Neural cell (in vitro differentiated cells): ENCODE results near the gene CA6. TPM values are rescaled to one million over a fixed set of nuclear protein-coding genes. Genes with fewer than 3 reads are reported as not detected.

Experiments used
- H2AFZ ChIP-seq: fragments of 200-600, 300-800 bp; sonication (generic), shearing (Covaris generic); 2 replicates; pipeline ENCODE4 v1.6.0; 2014; ENCODE audit warnings: low read depth, mild to moderate bottlenecking, antibody characterized with exemption, low read length, moderate library complexity
- H3F3A ChIP-seq: fragments of 200-600 bp; shearing (Covaris generic); 2 replicates; pipeline ENCODE4 v1.6.1; 2016; ENCODE audit warnings: mild to moderate bottlenecking, moderate library complexity, mixed read lengths, antibody characterized with exemption, low read length; ENCODE audit not compliant: insufficient read depth, poor library complexity, severe bottlenecking
- H3K27ac ChIP-seq: fragments of 200-600, 300-800 bp; sonication (generic), shearing (Covaris generic); 2 replicates; pipeline ENCODE4 v1.5.1; 2014; ENCODE audit warnings: mild to moderate bottlenecking, low read length, moderate library complexity
- H3K27me3 ChIP-seq: fragments of 300-800, 200-600 bp; sonication (generic), shearing (Covaris generic); 2 replicates; pipeline ENCODE4 v1.6.0; 2014; ENCODE audit warnings: mild to moderate bottlenecking, low read depth, low read length, moderate library complexity; ENCODE audit not compliant: insufficient read depth
- H3K36me3 ChIP-seq: fragments of 300-800, 200-600 bp; sonication (generic), shearing (Covaris generic); 2 replicates; pipeline ENCODE4 v1.5.1; 2014; ENCODE audit warnings: mild to moderate bottlenecking, antibody characterized with exemption, low read length, moderate library complexity; ENCODE audit not compliant: insufficient read depth
- H3K4me2 ChIP-seq: fragments of 300-800, 200-600 bp; sonication (generic), shearing (Covaris generic); 2 replicates; pipeline ENCODE4 v1.6.0; 2014; ENCODE audit warnings: mild to moderate bottlenecking, low read length
- H3K4me3 ChIP-seq: fragments of 300-800, 200-600 bp; sonication (generic), shearing (Covaris generic); 2 replicates; pipeline ENCODE4 v1.5.1; 2014; ENCODE audit warnings: mild to moderate bottlenecking, low read length, moderate library complexity
- H3K79me2 ChIP-seq: fragments of 200-600 bp; shearing (Covaris generic); replicated peaks from 2 replicates; pipeline ENCODE4 v1.6.0; 2014; ENCODE audit warnings: mild to moderate bottlenecking, low read length, moderate library complexity; ENCODE audit not compliant: insufficient read depth
- H3K9ac ChIP-seq: fragments of 300-800, 200-600 bp; sonication (generic), shearing (Covaris generic); 2 replicates; pipeline ENCODE4 v1.6.1; 2016; ENCODE audit warnings: mild to moderate bottlenecking, low read length, mixed read lengths
- H3K9me2 ChIP-seq: fragments of 200-600 bp; shearing (Covaris generic); 2 replicates; pipeline ENCODE4 v1.6.1; 2016; ENCODE audit warnings: mild to moderate bottlenecking, low read length, mixed read lengths; ENCODE audit not compliant: insufficient read depth
- H3K9me3 ChIP-seq: fragments of 200-600, 300-800 bp; sonication (generic), shearing (Covaris generic); 2 replicates; pipeline ENCODE4 v1.6.1; 2016; ENCODE audit warnings: mild to moderate bottlenecking, mixed run types, low read length, moderate library complexity, mixed read lengths
- H4K20me1 ChIP-seq: fragments of 200-600 bp; shearing (Covaris generic); 2 replicates; pipeline ENCODE4 v1.6.1; 2016; ENCODE audit warnings: mild to moderate bottlenecking, mixed run types; ENCODE audit not compliant: insufficient read depth
- CTCF ChIP-seq: fragments of 450-650 bp; IDR thresholded peaks from 2 replicates; pipeline ENCODE4 v1.5.1; 2014; ENCODE audit warnings: antibody characterized with exemption, mild to moderate bottlenecking, moderate library complexity; ENCODE audit not compliant: poor library complexity, severe bottlenecking
- EP300 ChIP-seq: fragments of 450-650 bp; conservative IDR thresholded peaks from 2 replicates; pipeline ENCODE4 v1.6.1; 2014; ENCODE audit warnings: antibody characterized with exemption, mild to moderate bottlenecking, moderate library complexity; ENCODE audit not compliant: poor library complexity, severe bottlenecking
- EZH2 ChIP-seq: fragments of 200-600, 300-800 bp; shearing (Covaris generic), sonication (generic); IDR thresholded peaks from 2 replicates; pipeline ENCODE4 v1.6.1; 2014; ENCODE audit warnings: antibody characterized with exemption, low read length, borderline replicate concordance, mild to moderate bottlenecking; ENCODE audit not compliant: insufficient read depth, poor library complexity, severe bottlenecking
- MXI1 ChIP-seq: fragments of 450-650 bp; conservative IDR thresholded peaks from 2 replicates; pipeline ENCODE4 v1.6.1; 2014; ENCODE audit warnings: antibody characterized with exemption, mild to moderate bottlenecking; ENCODE audit not compliant: poor library complexity, severe bottlenecking
- POLR2AphosphoS5 ChIP-seq: IDR thresholded peaks from 2 replicates; pipeline ENCODE4 v1.6.1; 2012
- RAD21 ChIP-seq: fragments of 450-650 bp; conservative IDR thresholded peaks from 2 replicates; pipeline ENCODE4 v1.6.1; 2014; ENCODE audit warnings: antibody characterized with exemption, mild to moderate bottlenecking, moderate library complexity
- REST ChIP-seq: IDR thresholded peaks from 2 replicates; pipeline ENCODE4 v1.6.1; 2012; ENCODE audit warnings: borderline replicate concordance
- SMC3 ChIP-seq: fragments of 450-650 bp; conservative IDR thresholded peaks from 2 replicates; pipeline ENCODE4 v1.6.1; 2014; ENCODE audit warnings: antibody characterized with exemption, mild to moderate bottlenecking, moderate library complexity; ENCODE audit not compliant: poor library complexity
- TAF1 ChIP-seq: IDR thresholded peaks from 2 replicates; pipeline ENCODE4 v1.6.1; 2012; ENCODE audit warnings: low read depth
- polyA plus RNA-seq: library from polyadenylated mRNA; depleted of rRNA; stranded (reverse); fragments of >200 nt; gene quantifications from 2 replicates; pipeline ENCODE4 v1.2.3, GENCODE V29; 2014

CA6 gene
- polyA plus RNA-seq, 1 donor from 2014 or later, result not detected

GRCh38 chr1:8939362-8939995, 6.2 kb upstream of the CA6 start:
- Histone ChIP-seq H3K27ac (no peak overlapping the region), H3F3A (no peaks in the 10 kb centered on the region), H3K27me3 (no peaks in the 10 kb centered on the region), H3K79me2 (no peaks in the 10 kb centered on the region), H3K36me3 (no peaks in the 10 kb centered on the region), H3K9ac (no peak overlapping the region), H3K4me3 (no peak overlapping the region), H3K9me2 (no peaks in the 10 kb centered on the region), H3K4me2 (no peak overlapping the region), H3K9me3 (no peaks in the 10 kb centered on the region), H2AFZ (no peak overlapping the region), H4K20me1 (no peaks in the 10 kb centered on the region)
- TF ChIP-seq POLR2AphosphoS5 (no peak), EZH2 (no peak), MXI1 (no peak), REST (no peak), SMC3 (no peak), RAD21 (no peak), EP300 (no peak), CTCF (no peak), TAF1 (no peak)

GRCh38 chr1:8941906-8942305, 3.8 kb upstream of the CA6 start:
- Histone ChIP-seq H3K36me3 (no peaks in the 10 kb centered on the region), H3K9me3 (no peaks in the 10 kb centered on the region), H2AFZ (no peak overlapping the region), H3K9ac (no peak overlapping the region), H3K79me2 (no peaks in the 10 kb centered on the region), H3K27ac (no peak overlapping the region), H3K27me3 (no peaks in the 10 kb centered on the region), H3F3A (no peaks in the 10 kb centered on the region), H3K4me3 (no peak overlapping the region), H3K9me2 (no peaks in the 10 kb centered on the region), H3K4me2 (no peak overlapping the region), H4K20me1 (no peaks in the 10 kb centered on the region)
- TF ChIP-seq TAF1, result no peak
- TF ChIP-seq EZH2, result no peak
- no peak for TF ChIP-seq RAD21
- TF ChIP-seq SMC3, result no peak
- TF ChIP-seq MXI1, result no peak
- no peak for TF ChIP-seq EP300
- no peak for TF ChIP-seq POLR2AphosphoS5
